Body of pancreas (tissue), 4 donors: ENCODE measurements around the gene PDCD7. TPM values are rescaled to one million over a fixed set of nuclear protein-coding genes. Genes with fewer than 3 reads are reported as not detected.

Source experiments
- ATAC-seq: fragments of 150-250 bp; one replicate; pipeline ENCODE4 v1.9.1; 2016
- DNase-seq, 4 donors: peaks; one replicate each; pipeline ENCODE4 v3.0.0-alpha.2; 2019
- H3K27ac ChIP-seq, 4 donors: fragments of 200-600 bp; sonication (generic); 1 replicate in 3 of 4; 2 replicates in 1 of 4; pipeline versions ENCODE4 v1.5.1 to v1.6.1; 2016 to 2019; ENCODE audit warnings: mild to moderate bottlenecking in 1 of 4, mixed read lengths in 1 of 4, moderate library complexity in 1 of 4
- H3K27me3 ChIP-seq, 2 donors: fragments of 200-600 bp; sonication (generic); one replicate each; pipeline ENCODE4 v1.6.0; 2016; ENCODE audit warnings: mild to moderate bottlenecking in 1 of 2
- H3K36me3 ChIP-seq, 2 donors: fragments of 200-600 bp; sonication (generic); replicated peaks in 1 of 2; 2 replicates each; pipeline ENCODE4 v1.5.1; 2016; ENCODE audit warnings: low read depth in 2 of 2; ENCODE audit not compliant: insufficient read depth in 1 of 2
- H3K4me1 ChIP-seq: fragments of 200-600 bp; sonication (generic); one replicate; pipeline ENCODE4 v1.6.0; 2016
- H3K4me3 ChIP-seq, 2 donors: fragments of 200-600 bp; sonication (generic); 1 replicate in 1 of 2; 2 replicates in 1 of 2; pipeline ENCODE4 v1.5.1; 2016 to 2019
- H3K9me3 ChIP-seq, 3 donors: fragments of 200-600 bp; sonication (generic); 1 replicate in 2 of 3; 2 replicates in 1 of 3; pipeline ENCODE4 v1.5.1; 2016
- CTCF ChIP-seq, 7 experiments: fragments of 450-650 bp in 4 of 7; fragments of 200-600 bp in 3 of 7; sonication (generic) in 3 of 7; IDR thresholded peaks; one replicate each; pipeline ENCODE4 v1.5.1; 2016 to 2019; ENCODE audit warnings: antibody characterized with exemption in 7 of 7
- POLR2A ChIP-seq, 3 donors: fragments of 450-650 bp; IDR thresholded peaks; one replicate each; pipeline ENCODE4 v1.6.1; 2016; ENCODE audit warnings: antibody characterized with exemption in 3 of 3, mild to moderate bottlenecking in 2 of 3
- WGBS, 2 donors: methylation state at CpG; one replicate each; pipeline ENCODE4 v1.1.5; 2017; 5-methylcytosine and 5-hydroxymethylcytosine counted together
- intact Hi-C: fragments of 100-400 bp; cut with DNase I; formaldehyde crosslinking; loops from one replicate; pipeline ENCODE4 v1.15.1; 2023
- total RNA-seq, 2 donors: library from RNA; depleted of rRNA; stranded (reverse); fragments of >200 nt; gene quantifications; one replicate each; pipeline ENCODE4 v1.1.0, GENCODE V29; 2016

Gene PDCD7
- total RNA-seq, 2 donors from 2014 or later, result 18.2 to 35.6 TPM

- Histone ChIP-seq H3K9me3 (no peaks in the 10 kb centered on the region), H3K4me1 (peaks cover 8% of the 10 kb centered on the region), H3K27me3 (no peaks in the 10 kb centered on the region), H3K36me3 (no peaks in the 10 kb centered on the region), H3K27ac (no peak overlapping the region), H3K4me3 (no peak overlapping the region)
- TF ChIP-seq CTCF (IDR thresholded peaks at IDR 0.05) (no peak), POLR2A (IDR thresholded peaks at IDR 0.05) (no peak)
- DNase-seq (no peak), ATAC-seq (no peak)
- 86 to 95% methylated on average over 11 to 17 of the region's 17 CpGs for WGBS, 2 donors
- intact Hi-C loops, result no loop called here
Observed at GRCh38 chr15:65092911-65093792, 40.5 kb downstream of the PDCD7 start.

GRCh38 chr15:65091946-65092770 is 41.5 kb downstream of the PDCD7 start:
- no peaks in the 10 kb centered on the region for H3K36me3 ChIP-seq
- 82 to 86% methylated on average over 10 to 12 of the region's 12 CpGs for WGBS, 2 donors
- H3K4me3 ChIP-seq, result no peak overlapping the region
- no peak overlapping the region for H3K27ac ChIP-seq
- no peak for TF ChIP-seq CTCF (IDR thresholded peaks at IDR 0.05)
- TF ChIP-seq POLR2A (IDR thresholded peaks at IDR 0.05), result no peak
- intact Hi-C loops, result no loop called here
- H3K9me3 ChIP-seq, result no peaks in the 10 kb centered on the region
- no peaks in the 10 kb centered on the region for H3K27me3 ChIP-seq
- DNase-seq (no peak), ATAC-seq (no peak)
- H3K4me1 ChIP-seq, result peaks cover 8% of the 10 kb centered on the region

- TF ChIP-seq CTCF (IDR thresholded peaks at IDR 0.05), result no peak
- no peak for TF ChIP-seq POLR2A (IDR thresholded peaks at IDR 0.05)
- no peaks in the 10 kb centered on the region for H3K9me3 ChIP-seq
- H3K36me3 ChIP-seq, result no peaks in the 10 kb centered on the region
- WGBS, 2 donors, result 33 to 48% methylated on average over 5 of the region's 5 CpGs
- no peaks in the 10 kb centered on the region for H3K27me3 ChIP-seq
- ATAC-seq (no peak), DNase-seq (no peak)
- intact Hi-C loops, result no loop called here
- no peak overlapping the region for H3K4me3 ChIP-seq
- peaks cover 8% of the 10 kb centered on the region for H3K4me1 ChIP-seq
- H3K27ac ChIP-seq, result no peak overlapping the region
Observed at GRCh38 chr15:65089206-65089824, 44.3 kb downstream of the PDCD7 start.

- WGBS, 2 donors, result 56 to 58% methylated on average over 6 of the region's 6 CpGs
- peaks cover 8% of the 10 kb centered on the region for H3K4me1 ChIP-seq
- TF ChIP-seq POLR2A (IDR thresholded peaks at IDR 0.05) (no peak), CTCF (IDR thresholded peaks at IDR 0.05) (no peak)
- no peaks in the 10 kb centered on the region for H3K27me3 ChIP-seq
- no peak overlapping the region for H3K27ac ChIP-seq
- no peak overlapping the region for H3K4me3 ChIP-seq
- no peaks in the 10 kb centered on the region for H3K9me3 ChIP-seq
- no peak for ATAC-seq
- H3K36me3 ChIP-seq, result no peaks in the 10 kb centered on the region
- no peak for DNase-seq
- intact Hi-C loops, result no loop called here
Observed at GRCh38 chr15:65088643-65089021, 45.0 kb downstream of the PDCD7 start.
